H9 (cell line): ENCODE data around the gene SLC27A6. TPM values are rescaled to one million over a fixed set of nuclear protein-coding genes. Genes with fewer than 3 reads are reported as not detected.

Experiments used
- DNase-seq: peaks from one replicate; pipeline ENCODE4 v3.0.0-alpha.2; 2017
- H2AFZ ChIP-seq: one replicate; pipeline ENCODE4 v1.6.1; 2013; ENCODE audit warnings: mild to moderate bottlenecking, low read length, control low read depth, moderate library complexity
- H2AK5ac ChIP-seq: 2 replicates; pipeline ENCODE4 v1.6.1; 2013; ENCODE audit warnings: low read length, control low read depth, mixed read lengths; ENCODE audit not compliant: insufficient read length
- H2BK120ac ChIP-seq: one replicate; pipeline ENCODE4 v1.6.1; 2013; ENCODE audit warnings: low read depth, mild to moderate bottlenecking, low read length, control low read depth, inconsistent platforms; ENCODE audit not compliant: poor library complexity, severe bottlenecking
- H2BK12ac ChIP-seq: 2 replicates; pipeline ENCODE4 v1.6.1; 2013; ENCODE audit warnings: low read length, control low read depth, mixed read lengths, low read depth; ENCODE audit not compliant: insufficient read length
- H2BK15ac ChIP-seq: 2 replicates; pipeline ENCODE4 v1.6.1; 2013; ENCODE audit warnings: low read depth, low read length, control low read depth
- H2BK20ac ChIP-seq: one replicate; pipeline ENCODE4 v1.6.1; 2013; ENCODE audit warnings: low read depth, mild to moderate bottlenecking, low read length, control low read depth, inconsistent platforms; ENCODE audit not compliant: poor library complexity, severe bottlenecking
- H2BK5ac ChIP-seq: 2 replicates; pipeline ENCODE4 v1.6.1; 2013; ENCODE audit warnings: low read length, control low read depth, mixed read lengths; ENCODE audit not compliant: insufficient read length
- H3K14ac ChIP-seq: 2 replicates; pipeline ENCODE4 v1.6.1; 2013; ENCODE audit warnings: low read length, control low read depth; ENCODE audit not compliant: insufficient read depth
- H3K18ac ChIP-seq: 2 replicates; pipeline ENCODE4 v1.6.1; 2013; ENCODE audit warnings: low read depth, mild to moderate bottlenecking, mixed read lengths, low read length, control low read depth; ENCODE audit not compliant: insufficient read length
- H3K23ac ChIP-seq: 2 replicates; pipeline ENCODE4 v1.6.1; 2013; ENCODE audit warnings: low read length, control low read depth, mixed read lengths, low read depth; ENCODE audit not compliant: insufficient read length
- H3K23me2 ChIP-seq: 2 replicates; pipeline ENCODE4 v1.6.1; 2013; ENCODE audit warnings: low read depth, mild to moderate bottlenecking, mixed read lengths, low read length, control low read depth; ENCODE audit not compliant: insufficient read length, poor library complexity, severe bottlenecking
- H3K27ac ChIP-seq: 2 replicates; pipeline ENCODE4 v1.5.1; 2013; ENCODE audit warnings: low read length, control low read depth, mixed read lengths, low read depth; ENCODE audit not compliant: insufficient read length
- H3K27me3 ChIP-seq: 2 replicates; pipeline ENCODE4 v1.6.1; 2013; ENCODE audit warnings: low read length, control low read depth, inconsistent platforms; ENCODE audit not compliant: insufficient read depth
- H3K4ac ChIP-seq: 2 replicates; pipeline ENCODE4 v1.6.1; 2013; ENCODE audit warnings: low read depth, mild to moderate bottlenecking, control low read depth, inconsistent platforms, low read length, moderate library complexity
- H3K4me1 ChIP-seq: 2 replicates; pipeline ENCODE4 v1.6.1; 2013; ENCODE audit warnings: low read length, control low read depth, inconsistent platforms; ENCODE audit not compliant: insufficient read depth
- H3K4me2 ChIP-seq: 2 replicates; pipeline ENCODE4 v1.6.1; 2013; ENCODE audit warnings: low read length, control low read depth, mixed read lengths; ENCODE audit not compliant: insufficient read length, insufficient read depth
- H3K56ac ChIP-seq: 2 replicates; pipeline ENCODE4 v1.6.1; 2013; ENCODE audit warnings: low read depth, mild to moderate bottlenecking, mixed read lengths, low read length, control low read depth; ENCODE audit not compliant: insufficient read length
- H3K79me1 ChIP-seq: 2 replicates; pipeline ENCODE4 v1.6.1; 2013; ENCODE audit warnings: low read depth, mild to moderate bottlenecking, moderate library complexity, low read length, control low read depth, inconsistent platforms; ENCODE audit not compliant: insufficient read depth, poor library complexity, severe bottlenecking
- H3K79me2 ChIP-seq: 2 replicates; pipeline ENCODE4 v1.6.1; 2013; ENCODE audit warnings: low read length, control low read depth, inconsistent platforms; ENCODE audit not compliant: insufficient read depth
- H3K9ac ChIP-seq: 2 replicates; pipeline ENCODE4 v1.6.1; 2013; ENCODE audit warnings: low read length, control low read depth, mixed read lengths; ENCODE audit not compliant: insufficient read length; ENCODE audit errors: extremely low read depth
- H3K9me3 ChIP-seq: one replicate; pipeline ENCODE4 v1.6.1; 2013; ENCODE audit warnings: low read depth, low read length, inconsistent platforms; ENCODE audit not compliant: control insufficient read depth
- H3T11ph ChIP-seq: one replicate; pipeline ENCODE4 v1.6.1; 2013; ENCODE audit warnings: mild to moderate bottlenecking, low read length, control low read depth, inconsistent platforms
- H4K20me1 ChIP-seq: one replicate; pipeline ENCODE4 v1.6.1; 2013; ENCODE audit not compliant: control insufficient read depth, insufficient read length, insufficient read depth
- H4K5ac ChIP-seq: 2 replicates; pipeline ENCODE4 v1.6.1; 2013; ENCODE audit warnings: low read depth, mild to moderate bottlenecking, mixed read lengths, low read length, control low read depth; ENCODE audit not compliant: insufficient read length
- H4K8ac ChIP-seq: replicated peaks from 2 replicates; pipeline ENCODE4 v1.6.1; 2013; ENCODE audit warnings: low read length, control low read depth, mixed read lengths, low read depth; ENCODE audit not compliant: insufficient read length
- H4K91ac ChIP-seq: 2 replicates; pipeline ENCODE4 v1.6.1; 2013; ENCODE audit warnings: low read depth, mild to moderate bottlenecking, moderate library complexity, mixed read lengths, low read length, control low read depth; ENCODE audit not compliant: insufficient read length
- H3K27ac Mint-ChIP-seq, 3 experiments: 2 replicates in 2 of 3; 3 replicates in 1 of 3; pipeline ENCODE4 v1.8.0; 2020 to 2021; ENCODE audit warnings: mixed read lengths in 3 of 3, mild to moderate bottlenecking in 1 of 3, moderate library complexity in 1 of 3
- H3K27me3 Mint-ChIP-seq: 2 replicates; pipeline ENCODE4 v1.8.0; 2021; ENCODE audit warnings: low read depth, mild to moderate bottlenecking, moderate library complexity, mixed read lengths
- H3K36me3 Mint-ChIP-seq, 3 experiments: 2 replicates in 2 of 3; 3 replicates in 1 of 3; pipeline ENCODE4 v1.8.0; 2020 to 2021; ENCODE audit warnings: low read depth in 3 of 3, mixed read lengths in 3 of 3; ENCODE audit not compliant: insufficient read depth in 1 of 3
- H3K4me1 Mint-ChIP-seq, 2 experiments: 2 replicates each; pipeline ENCODE4 v1.8.0; 2020; ENCODE audit warnings: mixed read lengths in 2 of 2
- H3K4me3 Mint-ChIP-seq, 2 experiments: 2 replicates in 1 of 2; 3 replicates in 1 of 2; pipeline ENCODE4 v1.8.0; 2020 to 2021; ENCODE audit warnings: mild to moderate bottlenecking in 2 of 2, mixed read lengths in 2 of 2, moderate library complexity in 1 of 2
- H3K9me3 Mint-ChIP-seq, 2 experiments: 2 replicates in 1 of 2; 3 replicates in 1 of 2; pipeline ENCODE4 v1.8.0; 2020; ENCODE audit warnings: mild to moderate bottlenecking in 2 of 2, mixed read lengths in 2 of 2, moderate library complexity in 1 of 2
- WGBS: extraction: QIAGEN DNeasy Blood & Tissue Kit; methylation state at CpG from one replicate; pipeline ENCODE4 v1.1.7; 2013; ENCODE audit warnings: missing lambda C conversion rate, low lambda C conversion rate, mixed read lengths; ENCODE audit not compliant: insufficient read length; ENCODE audit errors: extremely low coverage; 5-methylcytosine and 5-hydroxymethylcytosine counted together
- total RNA-seq: library from RNA; stranded (reverse); gene quantifications from 2 replicates; pipeline ENCODE4 v1.2.1, GENCODE V29; 2021
- TF ChIP-seq, protein P1 (sequence below): fragments of 200-600 bp; sonication (generic); conservative IDR thresholded peaks from 3 replicates; pipeline ENCODE4 v1.8.0; 2021; ENCODE audit warnings: antibody characterized with exemption, mild to moderate bottlenecking

Gene SLC27A6
- total RNA-seq, 1 experiment from 2014 or later, result 3.0 TPM

DNA sequence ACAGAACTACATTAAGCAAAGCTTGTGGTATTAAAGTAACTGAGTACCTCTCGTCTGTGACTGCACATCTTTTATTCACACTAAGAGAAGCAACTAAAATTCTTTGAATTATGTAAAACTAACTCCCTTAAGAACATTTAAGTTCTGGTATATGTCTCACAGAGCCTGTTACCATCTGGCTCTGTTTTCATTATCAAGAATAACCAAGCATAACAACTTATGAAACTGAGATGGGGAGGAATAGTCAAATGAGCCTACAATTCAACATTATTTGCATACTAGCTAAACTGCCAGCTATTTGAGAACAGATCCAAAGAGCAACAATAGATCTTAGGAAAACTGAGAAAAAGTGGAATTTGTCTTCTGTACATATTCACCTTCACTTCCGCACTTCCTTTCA lies 104.0 kb downstream of the SLC27A6 start:
- Histone ChIP-seq H2AFZ (no peak overlapping the region), H4K5ac (no peak overlapping the region), H3K79me1 (no peaks in the 10 kb centered on the region), H2BK12ac (no peak overlapping the region), H3K9ac (no peak overlapping the region), H2AK5ac (no peak overlapping the region), H3K4ac (no peak overlapping the region), H2BK15ac (no peak overlapping the region), H3K9me3 (no peaks in the 10 kb centered on the region), H3K23ac (no peak overlapping the region), H3K4me2 (no peak overlapping the region), H3K27me3 (no peaks in the 10 kb centered on the region), H3K14ac (no peak overlapping the region), H2BK20ac (no peak overlapping the region), H3K23me2 (no peaks in the 10 kb centered on the region), H2BK5ac (no peak overlapping the region), H2BK120ac (no peak overlapping the region), H3K56ac (no peak overlapping the region), H3K27ac (no peak overlapping the region), H4K91ac (no peak overlapping the region), H4K8ac (no peak overlapping the region), H3K18ac (no peak overlapping the region), H3T11ph (no peak overlapping the region), H3K79me2 (no peaks in the 10 kb centered on the region), H4K20me1 (no peaks in the 10 kb centered on the region), H3K4me1 (no peaks in the 10 kb centered on the region)
- DNase-seq, result no peak
- Mint-ChIP-seq H3K36me3 (no peaks in the 10 kb centered on the region), H3K4me1 (no peaks in the 10 kb centered on the region), H3K4me3 (no peak overlapping the region), H3K27ac (no peak overlapping the region), H3K27me3 (no peaks in the 10 kb centered on the region), H3K9me3 (no peaks in the 10 kb centered on the region)
- TF ChIP-seq, protein P1, sequence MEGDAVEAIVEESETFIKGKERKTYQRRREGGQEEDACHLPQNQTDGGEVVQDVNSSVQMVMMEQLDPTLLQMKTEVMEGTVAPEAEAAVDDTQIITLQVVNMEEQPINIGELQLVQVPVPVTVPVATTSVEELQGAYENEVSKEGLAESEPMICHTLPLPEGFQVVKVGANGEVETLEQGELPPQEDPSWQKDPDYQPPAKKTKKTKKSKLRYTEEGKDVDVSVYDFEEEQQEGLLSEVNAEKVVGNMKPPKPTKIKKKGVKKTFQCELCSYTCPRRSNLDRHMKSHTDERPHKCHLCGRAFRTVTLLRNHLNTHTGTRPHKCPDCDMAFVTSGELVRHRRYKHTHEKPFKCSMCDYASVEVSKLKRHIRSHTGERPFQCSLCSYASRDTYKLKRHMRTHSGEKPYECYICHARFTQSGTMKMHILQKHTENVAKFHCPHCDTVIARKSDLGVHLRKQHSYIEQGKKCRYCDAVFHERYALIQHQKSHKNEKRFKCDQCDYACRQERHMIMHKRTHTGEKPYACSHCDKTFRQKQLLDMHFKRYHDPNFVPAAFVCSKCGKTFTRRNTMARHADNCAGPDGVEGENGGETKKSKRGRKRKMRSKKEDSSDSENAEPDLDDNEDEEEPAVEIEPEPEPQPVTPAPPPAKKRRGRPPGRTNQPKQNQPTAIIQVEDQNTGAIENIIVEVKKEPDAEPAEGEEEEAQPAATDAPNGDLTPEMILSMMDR, result no peak
- WGBS, result no CpG with 5 or more reads among the region's 2 CpGs
